ENCODE results near the gene TSC1.

TSC1 gene

DNA sequence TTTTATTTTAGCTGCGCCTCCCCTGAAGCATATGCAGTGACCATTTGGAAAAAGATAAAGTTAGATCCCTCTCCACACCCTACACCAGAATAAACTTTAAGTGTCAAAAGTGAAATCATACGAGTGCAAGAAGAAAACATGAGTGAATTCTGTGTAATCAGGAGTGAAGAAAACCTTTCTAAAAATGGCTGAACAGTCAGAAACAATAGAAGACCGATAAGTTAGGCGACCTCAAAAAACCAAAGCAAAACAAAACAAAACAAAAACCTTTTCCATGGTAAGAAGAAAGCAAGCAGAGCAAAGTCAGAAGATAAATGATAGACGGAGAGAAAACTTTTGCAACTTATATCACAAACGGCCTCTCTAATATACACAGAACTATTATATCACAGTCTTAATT lies 16.6 kb upstream of the TSC1 start:
- H3K9ac ChIP-seq (ENCODE audit: low read depth, low read length): no peak overlapping the region
- no peaks in the 10 kb centered on the region for H3K4me1 ChIP-seq (ENCODE audit: insufficient read depth, low read length)
- H3K9me3 ChIP-seq (ENCODE audit: control insufficient read depth, insufficient read depth, low read length): no peaks in the 10 kb centered on the region; the same call in 1 of the 2 replicates
- no peaks in the 10 kb centered on the region for H3K36me3 ChIP-seq (ENCODE audit: insufficient read depth, low read length)

DNA sequence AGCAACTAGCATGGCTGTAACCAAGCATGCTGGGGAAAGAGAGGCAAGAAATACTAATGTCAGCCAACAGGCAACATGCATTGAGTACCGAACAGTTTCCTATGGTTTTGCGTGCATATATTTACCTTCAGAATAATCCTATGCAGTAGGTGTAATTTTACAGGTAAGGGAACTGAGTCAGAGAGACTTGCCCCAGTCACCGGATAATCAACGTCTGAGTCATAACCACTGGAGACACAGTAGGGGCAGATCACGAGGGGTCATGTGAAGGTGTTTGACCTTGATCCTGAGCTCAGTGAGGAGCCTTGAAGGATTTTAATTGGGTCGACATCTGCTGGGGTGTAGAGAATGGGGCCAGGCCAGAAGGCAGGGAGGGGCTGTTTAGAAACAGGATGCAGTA lies 13.4 kb upstream of the TSC1 start:
- peaks cover 3% of the 10 kb centered on the region; the same call in 1 of the 2 replicates for H3K9me3 ChIP-seq (ENCODE audit: control insufficient read depth, insufficient read depth, low read length)
- no peaks in the 10 kb centered on the region for H3K4me1 ChIP-seq (ENCODE audit: insufficient read depth, low read length)
- H3K36me3 ChIP-seq (ENCODE audit: insufficient read depth, low read length): no peaks in the 10 kb centered on the region

DNA sequence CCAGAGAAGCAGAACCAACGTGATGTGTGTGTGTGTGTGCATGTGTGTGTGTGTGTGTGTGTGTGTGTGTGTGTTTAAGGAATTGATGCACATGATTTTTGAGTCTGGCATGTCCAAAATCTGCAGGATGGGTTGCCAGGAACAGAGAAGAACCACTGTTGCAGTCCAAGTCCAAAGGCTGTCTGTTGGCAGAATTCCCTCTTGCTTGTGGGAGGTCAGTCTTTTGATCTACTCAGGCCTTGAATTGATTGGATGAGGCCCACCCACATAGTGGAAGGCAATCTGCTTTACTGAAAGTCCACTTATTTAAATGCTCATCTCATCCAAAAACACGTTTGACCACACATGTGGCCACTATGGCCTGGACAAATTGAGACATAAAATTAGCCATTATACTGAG lies 11.4 kb upstream of the TSC1 start:
- H3K4me1 ChIP-seq (ENCODE audit: insufficient read depth, low read length): no peaks in the 10 kb centered on the region
- no peak overlapping the region for H3K9ac ChIP-seq (ENCODE audit: low read depth, low read length)
- H3K36me3 ChIP-seq (ENCODE audit: insufficient read depth, low read length): no peaks in the 10 kb centered on the region
- peaks cover 3% of the 10 kb centered on the region; the same call in 1 of the 2 replicates for H3K9me3 ChIP-seq (ENCODE audit: control insufficient read depth, insufficient read depth, low read length)

More for the DNA sequence above, 13.4 kb upstream of the TSC1 start:
- no peak overlapping the region for H3K9ac ChIP-seq (ENCODE audit: low read depth, low read length)

DNA sequence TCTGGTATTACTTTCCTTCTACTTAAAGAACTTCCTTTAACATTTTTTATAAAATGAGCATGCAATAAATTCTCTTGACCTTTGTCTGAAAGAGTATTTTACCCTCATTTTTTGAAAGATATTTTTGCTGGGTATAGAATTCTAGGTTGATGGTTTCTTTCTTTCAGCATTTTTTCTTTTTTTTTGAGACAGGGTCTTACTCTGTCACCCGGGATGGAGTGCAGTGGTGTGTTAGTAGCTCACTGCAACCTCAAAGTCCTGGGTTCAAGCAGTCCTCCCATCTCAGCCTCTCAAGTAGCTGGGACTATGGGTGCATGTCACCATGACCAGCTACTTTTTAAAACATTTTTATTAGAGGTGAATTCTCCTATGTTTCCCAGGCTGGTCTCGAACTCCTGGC lies 10.7 kb upstream of the TSC1 start:
- H3K4me1 ChIP-seq (ENCODE audit: insufficient read depth, low read length): no peaks in the 10 kb centered on the region
- no peaks in the 10 kb centered on the region for H3K36me3 ChIP-seq (ENCODE audit: insufficient read depth, low read length)
- H3K9me3 ChIP-seq (ENCODE audit: control insufficient read depth, insufficient read depth, low read length): peaks cover 3% of the 10 kb centered on the region; the same call in 1 of the 2 replicates
- no peak overlapping the region for H3K9ac ChIP-seq (ENCODE audit: low read depth, low read length)

DNA sequence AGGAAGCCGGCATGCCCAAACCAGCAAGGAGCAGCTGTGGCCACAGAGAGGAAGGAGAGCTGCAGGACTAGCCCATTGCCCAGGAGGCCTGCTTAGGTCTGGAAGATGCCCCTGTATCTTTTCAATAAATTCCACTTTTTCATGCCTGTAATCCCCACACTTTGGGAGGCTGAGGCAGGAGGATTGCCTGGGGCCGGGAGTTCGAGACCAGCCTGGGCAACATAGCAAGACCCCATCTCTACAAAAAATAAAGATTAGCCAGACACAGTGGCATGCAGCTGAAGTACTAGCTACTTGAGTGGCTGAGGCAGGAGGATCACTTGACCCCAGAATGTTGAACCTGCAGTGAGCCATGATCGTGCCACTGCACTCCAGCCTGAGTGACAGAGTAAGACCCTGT lies 5.3 kb upstream of the TSC1 start:
- Histone ChIP-seq H3K36me3 (ENCODE audit: insufficient read depth, low read length) (no peaks in the 10 kb centered on the region), H3K4me1 (ENCODE audit: insufficient read depth, low read length) (peaks cover 12% of the 10 kb centered on the region), H3K9me3 (ENCODE audit: control insufficient read depth, insufficient read depth, low read length) (no peaks in the 10 kb centered on the region), H3K9ac (ENCODE audit: low read depth, low read length) (no peak overlapping the region)

DNA sequence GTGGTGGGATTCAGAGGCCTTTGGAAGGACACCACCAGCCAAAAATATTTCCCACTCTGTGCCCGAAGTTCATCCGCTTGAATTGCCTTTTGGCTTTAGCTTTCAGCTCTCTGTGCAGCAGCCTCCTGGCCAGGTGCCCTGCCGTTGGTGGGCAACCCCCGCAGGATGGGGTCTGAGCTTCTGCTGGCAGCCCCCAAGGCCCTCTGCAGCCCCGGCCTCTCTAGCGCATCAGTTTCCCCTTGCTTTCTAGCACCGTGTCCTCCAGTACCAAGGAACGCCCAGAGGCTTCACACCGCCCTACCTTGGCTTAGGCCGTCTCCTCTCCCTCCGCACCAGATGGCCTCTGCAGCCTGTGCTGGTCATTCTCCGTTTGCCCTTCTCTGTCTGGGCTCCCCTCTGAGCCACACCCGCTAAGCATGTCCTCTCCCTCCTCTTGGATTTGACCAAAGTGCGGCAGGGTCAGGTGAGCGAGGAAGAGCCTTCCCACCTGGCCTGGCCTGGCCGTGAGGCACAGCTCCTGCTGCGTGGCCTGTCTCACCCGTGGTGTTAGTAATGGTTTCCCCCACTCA lies 4.2 kb upstream of the TSC1 start:
- no peaks in the 10 kb centered on the region for H3K36me3 ChIP-seq (ENCODE audit: insufficient read depth, low read length)
- no peak overlapping the region for H3K9ac ChIP-seq (ENCODE audit: low read depth, low read length)
- H3K9me3 ChIP-seq (ENCODE audit: control insufficient read depth, insufficient read depth, low read length): no peaks in the 10 kb centered on the region
- peaks cover 12% of the 10 kb centered on the region for H3K4me1 ChIP-seq (ENCODE audit: insufficient read depth, low read length)

DNA sequence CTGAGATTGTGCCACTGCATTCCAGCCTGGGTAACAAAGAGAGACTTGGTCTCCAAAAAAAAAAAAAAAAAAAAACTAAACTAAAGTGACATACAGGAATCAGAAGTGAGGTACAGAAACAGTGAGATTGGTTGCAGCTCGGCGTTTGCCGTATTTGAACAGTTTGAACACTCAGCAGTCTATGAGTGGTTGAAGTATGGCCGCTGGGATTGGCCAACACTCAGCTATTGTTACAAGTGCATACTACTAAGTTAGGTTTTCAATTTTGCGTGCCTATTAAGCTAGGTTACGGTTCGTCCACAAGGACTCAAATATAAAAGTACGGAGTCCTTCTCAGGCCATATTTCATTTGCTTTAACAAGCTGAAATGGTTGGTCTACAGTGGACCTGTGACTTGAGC lies 3.3 kb upstream of the TSC1 start:
- no peak overlapping the region for H3K9ac ChIP-seq (ENCODE audit: low read depth, low read length)
- no peaks in the 10 kb centered on the region for H3K9me3 ChIP-seq (ENCODE audit: control insufficient read depth, insufficient read depth, low read length)
- H3K36me3 ChIP-seq (ENCODE audit: insufficient read depth, low read length): no peaks in the 10 kb centered on the region
- H3K4me1 ChIP-seq (ENCODE audit: insufficient read depth, low read length): peaks cover 12% of the 10 kb centered on the region

DNA sequence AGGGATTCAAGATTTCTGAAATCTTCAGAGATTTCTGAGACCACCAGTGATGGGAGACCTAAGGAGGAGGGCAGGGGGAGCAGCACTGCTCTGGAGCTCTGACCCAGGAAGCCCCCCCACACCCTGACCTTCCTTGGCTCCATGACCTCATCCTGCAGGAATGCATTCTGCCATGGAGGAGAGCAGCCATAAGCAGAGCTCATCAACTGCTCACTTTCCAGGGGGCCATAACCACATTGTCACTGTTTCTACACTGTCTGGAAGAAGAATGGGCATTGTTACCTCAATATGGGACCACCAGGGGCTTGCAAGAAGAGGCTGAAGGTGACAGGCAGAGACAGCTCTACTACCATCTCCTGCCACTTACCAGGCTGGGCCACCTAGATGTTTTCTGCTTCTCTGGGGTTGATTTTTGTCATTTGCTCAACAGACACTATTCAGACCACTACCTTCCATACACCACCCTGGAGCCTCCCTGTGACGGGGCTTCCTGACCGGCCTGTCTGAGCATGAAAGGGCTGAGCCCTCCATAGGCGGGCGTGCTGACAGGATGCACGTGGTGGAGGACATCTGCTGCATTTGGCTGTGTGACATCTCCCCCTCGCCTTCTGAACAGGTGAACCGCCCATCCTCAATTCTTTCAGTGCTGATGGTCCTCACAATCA lies 2.3 kb upstream of the TSC1 start:
- Histone ChIP-seq H3K36me3 (ENCODE audit: insufficient read depth, low read length) (no peaks in the 10 kb centered on the region), H3K4me1 (ENCODE audit: insufficient read depth, low read length) (peaks cover 12% of the 10 kb centered on the region), H3K9me3 (ENCODE audit: control insufficient read depth, insufficient read depth, low read length) (no peaks in the 10 kb centered on the region), H3K9ac (ENCODE audit: low read depth, low read length) (no peak overlapping the region)

DNA sequence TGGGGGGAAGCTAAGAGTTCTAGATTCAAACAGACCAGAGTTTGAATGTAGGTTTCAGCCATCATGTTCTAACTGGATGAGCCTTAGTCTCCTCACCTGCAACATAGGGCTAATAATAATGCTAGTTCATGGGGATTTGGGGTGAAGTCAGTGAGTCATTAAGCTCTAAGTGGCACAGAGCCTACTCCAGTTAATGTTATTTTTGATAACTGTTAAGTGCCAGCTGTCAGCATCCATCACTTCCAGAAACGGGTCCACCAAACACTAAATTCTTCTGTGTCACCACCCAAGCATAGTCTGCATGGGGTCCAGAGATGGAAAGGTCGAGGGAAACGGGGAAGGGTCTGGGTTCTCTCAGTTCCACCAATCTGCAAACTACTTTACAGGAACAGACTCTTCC lies 1.8 kb upstream of the TSC1 start:
- peaks cover 12% of the 10 kb centered on the region for H3K4me1 ChIP-seq (ENCODE audit: insufficient read depth, low read length)
- H3K9ac ChIP-seq (ENCODE audit: low read depth, low read length): no peak overlapping the region
- no peaks in the 10 kb centered on the region for H3K36me3 ChIP-seq (ENCODE audit: insufficient read depth, low read length)
- H3K9me3 ChIP-seq (ENCODE audit: control insufficient read depth, insufficient read depth, low read length): no peaks in the 10 kb centered on the region

DNA sequence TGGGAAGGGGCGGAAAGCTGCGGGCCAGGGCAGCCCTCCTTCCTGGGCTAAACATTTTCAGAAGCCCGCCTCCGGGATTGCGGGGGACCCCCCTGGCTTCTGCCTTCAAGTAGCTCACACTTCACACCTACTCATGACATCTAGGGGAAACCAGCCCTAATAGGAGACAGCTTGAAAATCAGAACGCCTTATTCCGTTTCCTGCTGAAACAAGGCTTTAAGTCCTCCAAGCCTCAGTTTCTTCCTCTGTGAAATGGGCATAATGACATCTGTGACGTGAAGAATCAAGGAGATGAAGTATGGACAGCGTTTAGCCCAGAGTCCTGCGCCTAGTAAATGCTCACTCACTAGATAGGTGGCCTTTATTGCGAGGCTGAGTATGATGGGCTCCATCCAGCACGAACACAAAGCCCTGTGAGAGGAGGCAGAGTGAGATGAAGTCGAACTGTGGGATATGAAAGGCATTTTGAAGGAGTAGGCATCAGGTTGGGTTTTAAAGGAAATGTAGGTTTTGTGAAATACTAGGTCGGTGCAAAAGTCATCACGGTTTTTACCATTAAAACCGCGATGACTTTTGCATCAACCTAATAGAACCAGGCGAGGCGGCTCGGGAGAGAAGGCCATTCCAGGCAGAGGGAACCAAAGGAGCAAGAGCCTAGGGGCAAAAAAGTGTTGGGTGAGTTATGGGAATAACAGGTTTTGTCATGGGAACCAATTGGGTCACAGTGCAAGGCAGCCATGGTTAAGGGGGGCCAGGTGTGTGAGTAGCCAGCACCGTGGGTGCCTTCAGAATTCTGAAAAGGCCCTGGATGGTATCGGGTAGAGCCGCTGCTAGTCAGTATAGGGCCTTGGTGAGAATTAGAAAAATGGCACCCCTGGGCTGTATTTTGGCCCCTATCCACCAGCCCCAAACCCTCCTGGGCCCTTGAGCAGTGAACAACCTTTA lies 1.0 kb upstream of the TSC1 start:
- H3K9me3 ChIP-seq (ENCODE audit: control insufficient read depth, insufficient read depth, low read length): no peaks in the 10 kb centered on the region
- H3K9ac ChIP-seq (ENCODE audit: low read depth, low read length): peak overlapping the region; percentile 55; the same call in 1 of the 2 replicates
- H3K36me3 ChIP-seq (ENCODE audit: insufficient read depth, low read length): no peaks in the 10 kb centered on the region
- peaks cover 12% of the 10 kb centered on the region for H3K4me1 ChIP-seq (ENCODE audit: insufficient read depth, low read length)

DNA sequence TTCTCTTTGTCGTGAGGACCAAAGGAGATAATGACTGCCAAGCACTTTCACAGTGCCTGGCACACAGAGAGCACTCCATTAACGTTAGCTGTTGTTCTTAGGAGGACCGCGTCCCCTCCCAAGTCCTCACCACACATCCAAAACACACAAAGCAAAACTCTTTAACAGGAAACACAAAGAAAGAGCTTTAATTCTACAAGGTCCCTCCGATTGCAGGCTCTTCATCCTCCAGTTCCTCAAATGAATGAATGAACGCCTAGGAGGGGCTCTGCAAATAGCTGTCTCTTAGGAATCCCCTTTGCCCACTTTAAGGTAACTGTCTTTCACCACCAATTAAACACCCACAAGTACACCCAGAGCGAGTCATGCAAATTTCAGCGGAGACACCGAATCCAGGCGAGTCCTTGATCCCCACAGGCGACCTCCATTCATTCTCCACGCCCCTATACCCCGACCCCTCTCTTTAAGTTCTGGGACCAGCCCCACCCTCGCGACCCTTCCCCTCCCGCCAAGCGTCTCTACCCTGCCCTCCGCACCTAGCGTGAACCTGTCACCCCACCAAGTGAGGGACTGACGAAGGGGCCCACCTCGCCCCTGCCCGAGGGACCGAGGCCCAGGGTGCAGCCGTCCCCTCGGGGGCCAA lies 644 bp downstream of the TSC1 start:
- Histone ChIP-seq H3K9me3 (ENCODE audit: control insufficient read depth, insufficient read depth, low read length) (no peaks in the 10 kb centered on the region), H3K9ac (ENCODE audit: low read depth, low read length) (peak overlapping the region; percentile 67), H3K4me1 (ENCODE audit: insufficient read depth, low read length) (peaks cover 17% of the 10 kb centered on the region), H3K36me3 (ENCODE audit: insufficient read depth, low read length) (no peaks in the 10 kb centered on the region)

DNA sequence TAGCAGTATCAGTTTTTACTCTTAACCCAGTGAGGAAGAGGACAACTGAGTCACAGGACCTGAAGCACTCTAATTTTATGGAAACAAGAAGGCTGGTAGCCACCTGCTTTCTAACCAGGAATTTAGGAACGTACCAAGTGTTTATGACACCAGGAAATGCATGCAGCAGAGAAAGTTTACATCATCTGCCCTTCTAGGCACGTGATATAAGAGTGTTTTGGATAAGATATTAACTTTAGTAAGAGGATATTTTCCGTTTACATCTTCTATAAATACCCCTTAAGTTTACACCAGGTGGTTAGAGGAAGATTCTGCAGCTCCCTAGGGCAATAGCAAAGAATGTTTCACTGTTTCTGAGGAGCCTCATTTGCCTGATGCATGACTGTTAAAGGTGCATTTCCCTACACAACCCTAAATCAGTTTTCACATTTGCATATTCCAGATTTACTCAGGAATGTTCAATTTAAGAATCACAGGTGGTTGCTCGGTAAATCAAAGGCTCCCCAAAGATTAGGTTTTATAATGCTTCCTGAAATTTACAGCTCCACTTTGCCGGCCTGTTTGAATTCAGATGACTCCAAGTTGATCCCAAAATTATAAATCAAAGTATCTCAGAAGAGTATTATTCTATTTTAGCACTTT lies 1.8 kb downstream of the TSC1 start:
- no peaks in the 10 kb centered on the region for H3K9me3 ChIP-seq (ENCODE audit: control insufficient read depth, insufficient read depth, low read length)
- no peaks in the 10 kb centered on the region for H3K36me3 ChIP-seq (ENCODE audit: insufficient read depth, low read length)
- peaks cover 17% of the 10 kb centered on the region for H3K4me1 ChIP-seq (ENCODE audit: insufficient read depth, low read length)
- H3K9ac ChIP-seq (ENCODE audit: low read depth, low read length): no peak overlapping the region

DNA sequence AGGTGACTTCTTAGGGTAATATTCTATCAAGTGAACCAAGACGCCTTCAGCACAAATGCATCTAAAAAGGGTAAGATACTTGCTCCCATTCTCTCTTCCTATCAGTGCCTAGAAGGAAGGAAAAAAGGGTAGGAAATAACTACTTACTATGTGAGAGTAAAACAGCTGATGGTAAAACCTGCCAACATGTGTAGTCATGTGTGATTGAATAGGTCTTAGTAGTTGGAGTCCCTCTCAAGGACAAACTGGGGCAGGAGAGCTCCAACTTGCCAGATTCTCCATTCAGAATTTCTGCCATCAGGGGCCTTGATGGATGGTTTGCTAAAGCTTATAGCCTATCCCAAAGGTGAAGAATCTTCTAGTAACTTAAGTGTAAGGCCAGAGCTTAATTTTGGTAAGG lies 5.2 kb downstream of the TSC1 start:
- peaks cover 5% of the 10 kb centered on the region; the same call in 1 of the 2 replicates for H3K4me1 ChIP-seq (ENCODE audit: insufficient read depth, low read length)
- no peaks in the 10 kb centered on the region for H3K36me3 ChIP-seq (ENCODE audit: insufficient read depth, low read length)
- no peak overlapping the region for H3K9ac ChIP-seq (ENCODE audit: low read depth, low read length)
- H3K9me3 ChIP-seq (ENCODE audit: control insufficient read depth, insufficient read depth, low read length): no peaks in the 10 kb centered on the region

DNA sequence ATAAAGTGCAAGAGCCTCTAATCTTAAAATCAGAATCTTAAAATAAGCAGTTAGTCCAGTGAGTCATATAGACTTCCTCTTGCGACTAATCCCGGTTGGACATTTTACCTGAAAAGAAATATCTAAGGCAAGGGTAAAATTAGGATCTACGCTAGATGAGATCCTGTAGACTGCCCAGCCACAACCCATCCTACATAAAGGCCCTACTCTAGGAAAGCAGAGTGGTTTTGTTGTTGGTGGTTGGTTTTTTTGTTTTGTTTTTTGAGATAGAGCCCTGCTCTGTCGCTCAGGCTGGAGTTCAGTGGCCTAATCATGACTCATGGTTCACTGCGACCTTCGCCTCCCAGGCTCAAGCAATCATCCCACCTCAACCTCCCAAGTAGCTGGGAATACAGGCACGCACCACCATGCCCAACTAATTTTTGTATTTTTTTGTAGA lies 6.9 kb downstream of the TSC1 start:
- H3K9ac ChIP-seq (ENCODE audit: low read depth, low read length): no peak overlapping the region

More for the DNA sequence above, 6.9 kb downstream of the TSC1 start:
- H3K4me1 ChIP-seq (ENCODE audit: insufficient read depth, low read length): peaks cover 5% of the 10 kb centered on the region; the same call in 1 of the 2 replicates
- H3K36me3 ChIP-seq (ENCODE audit: insufficient read depth, low read length): no peaks in the 10 kb centered on the region
- H3K9me3 ChIP-seq (ENCODE audit: control insufficient read depth, insufficient read depth, low read length): no peaks in the 10 kb centered on the region
